Fibroblast of lung (primary cell): ENCODE results near the gene KRT76.

Experiments used
- EZH2 ChIP-seq: IDR thresholded peaks from 2 replicates; pipeline ENCODE4 v1.5.1; 2012; ENCODE audit warnings: low read length, control low read depth, mild to moderate bottlenecking; ENCODE audit errors: missing control alignments
- TF ChIP-seq, protein P1 (sequence below), 2 donors: IDR thresholded peaks in 1 of 2; conservative IDR thresholded peaks in 1 of 2; 1 replicate in 1 of 2; 2 replicates in 1 of 2; pipeline ENCODE4 v1.5.1; 2011 to 2012; ENCODE audit warnings: low read length in 2 of 2, control low read depth in 1 of 2, inconsistent platforms in 1 of 2, low read depth in 1 of 2, mild to moderate bottlenecking in 1 of 2

DNA sequence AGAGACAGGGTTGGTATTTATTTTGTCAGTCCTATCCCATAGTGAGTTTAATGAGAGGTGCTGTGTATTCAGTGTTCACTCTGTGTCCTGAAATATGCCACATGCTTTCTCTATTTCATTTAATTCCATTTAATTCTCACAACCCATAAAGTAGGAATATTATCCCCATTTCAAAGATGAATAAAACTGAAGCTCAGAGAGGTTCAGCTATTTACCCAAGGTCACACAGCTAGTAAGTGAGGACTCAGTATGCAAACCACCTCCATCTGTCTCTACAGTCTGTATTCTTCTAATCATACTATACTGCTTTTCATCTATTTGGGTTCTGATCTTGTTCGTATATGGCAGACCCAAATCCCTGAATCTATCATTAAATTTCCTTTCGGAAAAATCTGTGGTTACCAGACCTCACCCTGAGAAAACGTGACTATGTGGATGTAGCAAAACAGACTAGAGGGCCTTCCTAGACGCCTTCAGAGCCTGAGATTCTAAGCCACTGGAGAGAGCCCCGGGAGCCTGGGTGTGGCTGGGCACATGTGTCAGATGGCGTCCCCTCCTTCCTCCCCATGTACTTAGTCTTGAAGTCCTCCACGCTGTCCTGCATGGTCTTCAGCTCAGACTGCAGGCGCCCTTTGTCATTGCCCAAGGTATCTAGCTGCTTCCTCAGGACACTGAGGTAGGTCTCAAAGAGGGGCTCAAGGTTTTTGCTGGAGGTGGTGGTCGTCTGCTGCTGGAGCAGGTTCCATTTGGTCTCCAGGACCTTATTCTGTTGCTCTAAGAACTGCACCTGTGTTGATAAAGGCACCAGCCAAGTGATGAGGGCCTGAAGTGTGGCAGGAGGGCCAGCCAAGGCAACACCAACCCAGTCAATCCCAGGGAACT lies 34.3 kb upstream of the KRT76 start:
- TF ChIP-seq, protein P1, sequence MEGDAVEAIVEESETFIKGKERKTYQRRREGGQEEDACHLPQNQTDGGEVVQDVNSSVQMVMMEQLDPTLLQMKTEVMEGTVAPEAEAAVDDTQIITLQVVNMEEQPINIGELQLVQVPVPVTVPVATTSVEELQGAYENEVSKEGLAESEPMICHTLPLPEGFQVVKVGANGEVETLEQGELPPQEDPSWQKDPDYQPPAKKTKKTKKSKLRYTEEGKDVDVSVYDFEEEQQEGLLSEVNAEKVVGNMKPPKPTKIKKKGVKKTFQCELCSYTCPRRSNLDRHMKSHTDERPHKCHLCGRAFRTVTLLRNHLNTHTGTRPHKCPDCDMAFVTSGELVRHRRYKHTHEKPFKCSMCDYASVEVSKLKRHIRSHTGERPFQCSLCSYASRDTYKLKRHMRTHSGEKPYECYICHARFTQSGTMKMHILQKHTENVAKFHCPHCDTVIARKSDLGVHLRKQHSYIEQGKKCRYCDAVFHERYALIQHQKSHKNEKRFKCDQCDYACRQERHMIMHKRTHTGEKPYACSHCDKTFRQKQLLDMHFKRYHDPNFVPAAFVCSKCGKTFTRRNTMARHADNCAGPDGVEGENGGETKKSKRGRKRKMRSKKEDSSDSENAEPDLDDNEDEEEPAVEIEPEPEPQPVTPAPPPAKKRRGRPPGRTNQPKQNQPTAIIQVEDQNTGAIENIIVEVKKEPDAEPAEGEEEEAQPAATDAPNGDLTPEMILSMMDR (conservative IDR thresholded peaks at IDR 0.05 in 1 of 2, IDR thresholded peaks at IDR 0.05 in 1 of 2; ENCODE audit: low read depth in 1 of 2, low read length in 2 of 2) = no peak
- TF ChIP-seq EZH2 = no peak
